GM18909 (cell line): ENCODE data around the gene CREBBP.
A peak's percentile ranks its signal among the peaks of the same experiment; 100 is the strongest.

Experiments
- ATAC-seq: cut with Tn5 transposase; IDR thresholded peaks from one replicate; pipeline ENCODE4 v1.9.1; 2021; ENCODE audit warnings: mild to moderate bottlenecking; ENCODE audit not compliant: unreplicated experiment, poor library complexity

CREBBP gene

DNA sequence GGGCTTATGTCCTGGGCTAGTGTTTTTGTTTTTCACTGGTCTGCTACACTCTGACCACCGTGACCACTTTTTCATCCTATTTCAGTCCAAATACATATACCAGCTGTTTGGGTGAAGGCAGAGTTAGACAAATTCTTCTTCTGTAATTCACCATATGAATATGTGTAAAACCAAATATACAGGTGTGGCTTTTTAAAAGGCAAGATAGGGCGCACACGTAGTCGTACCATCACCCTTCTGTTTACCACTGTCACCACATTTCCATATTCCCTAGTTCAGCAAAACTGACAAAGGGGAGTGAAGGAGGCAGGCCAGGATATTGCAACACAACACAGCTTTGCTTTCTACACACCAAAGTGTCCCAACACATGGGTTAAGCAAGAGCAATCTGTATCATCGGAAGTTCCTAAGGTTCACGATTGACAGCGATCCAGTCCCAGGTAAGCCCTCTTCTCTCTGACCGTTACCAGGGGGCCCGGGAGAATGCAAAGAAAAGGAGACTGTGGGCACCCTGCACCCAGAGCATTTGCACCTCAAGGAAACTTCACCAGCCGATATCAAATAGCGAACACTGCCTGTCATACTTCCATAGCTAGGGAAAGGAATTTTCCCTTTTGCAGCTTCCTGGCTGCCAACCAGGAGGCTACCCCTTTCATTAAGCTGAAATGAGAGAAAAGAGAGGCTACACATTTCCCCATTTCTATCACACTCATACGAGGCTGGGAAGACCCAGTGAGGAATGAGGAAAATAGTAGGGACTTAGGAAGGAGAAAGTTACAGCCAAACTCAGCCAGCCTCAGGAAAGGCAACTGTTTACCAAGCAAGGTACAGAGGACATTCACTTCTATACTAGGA, 23.1 kb downstream of the CREBBP start:
- ATAC-seq, result peak; percentile 54

- no peak for ATAC-seq
Observed at GRCh38 chr16:3856367-3857141, 24.0 kb downstream of the CREBBP start.

- no peak for ATAC-seq
Observed at GRCh38 chr16:3854750-3855541, 25.6 kb downstream of the CREBBP start.

- no peak for ATAC-seq
Observed at GRCh38 chr16:3850544-3850899, 30.0 kb downstream of the CREBBP start.

- ATAC-seq, result no peak
Observed at GRCh38 chr16:3849751-3850543, 30.6 kb downstream of the CREBBP start.

- ATAC-seq, result no peak
Observed at GRCh38 chr16:3846595-3847091, 33.9 kb downstream of the CREBBP start.

- no peak for ATAC-seq
Observed at GRCh38 chr16:3846087-3846486, 34.4 kb downstream of the CREBBP start.

DNA sequence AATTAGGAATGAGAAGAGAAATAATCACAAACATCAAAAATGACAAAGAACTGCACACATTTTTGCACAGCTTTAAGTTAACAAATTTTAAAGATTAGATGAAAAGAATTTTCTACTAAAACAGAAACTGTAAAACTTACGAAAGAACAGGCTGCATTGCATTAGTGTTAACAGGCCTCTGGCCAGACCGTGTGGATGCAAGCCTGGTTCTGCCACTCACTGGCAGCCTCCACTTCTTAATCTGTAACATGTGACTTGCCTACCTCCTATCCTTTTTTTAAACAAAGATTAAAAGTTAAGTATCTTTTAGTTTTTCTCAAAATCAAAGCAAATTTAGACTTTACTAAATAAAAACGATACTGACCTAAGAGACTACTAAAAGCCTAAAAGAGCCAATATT, 37.5 kb downstream of the CREBBP start:
- no peak for ATAC-seq

GRCh38 chr16:3841729-3842508, 38.6 kb downstream of the CREBBP start:
- no peak for ATAC-seq

DNA sequence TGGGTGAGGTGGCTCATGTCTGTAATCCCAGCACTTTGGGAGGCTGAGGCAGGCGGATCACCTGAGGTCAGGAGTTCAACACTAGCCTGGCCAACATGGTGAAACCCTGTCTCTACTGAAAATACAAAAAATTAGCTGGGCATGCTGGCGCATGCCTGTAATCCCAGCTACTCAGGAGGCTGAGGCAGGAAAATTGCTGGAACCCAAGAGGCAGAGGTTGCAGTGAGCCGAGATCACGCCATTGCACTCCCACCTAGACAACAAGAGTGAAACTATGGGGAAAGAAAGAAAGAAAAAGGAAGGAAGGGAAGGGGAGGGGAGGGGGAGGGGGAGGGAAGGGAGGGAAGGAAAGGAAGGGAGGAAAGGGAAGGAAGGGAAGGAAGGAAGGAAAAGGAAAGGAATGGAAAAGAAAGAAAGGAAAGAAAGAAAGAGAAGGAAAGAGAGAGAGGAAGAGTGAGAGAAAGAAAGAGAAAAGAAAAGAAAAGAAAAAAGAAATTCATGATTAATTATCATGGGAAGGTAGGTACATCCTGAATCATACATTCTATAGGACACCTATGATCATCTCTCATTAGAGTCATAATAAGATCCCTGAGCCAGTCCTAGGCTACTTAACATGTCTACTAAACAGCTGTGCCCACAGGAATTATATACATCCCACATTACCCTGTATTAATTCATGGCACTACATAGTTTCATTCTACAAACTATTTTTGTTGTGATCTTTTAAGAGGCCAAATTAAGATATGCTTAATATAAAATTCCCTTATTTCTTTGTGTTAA, 40.9 kb downstream of the CREBBP start:
- no peak for ATAC-seq

- ATAC-seq, result no peak
Observed at GRCh38 chr16:3838600-3839401, 41.7 kb downstream of the CREBBP start.

GRCh38 chr16:3837851-3838586, 42.5 kb downstream of the CREBBP start:
- no peak for ATAC-seq

- ATAC-seq, result no peak
Observed at GRCh38 chr16:3836641-3837040, 43.9 kb downstream of the CREBBP start.

DNA sequence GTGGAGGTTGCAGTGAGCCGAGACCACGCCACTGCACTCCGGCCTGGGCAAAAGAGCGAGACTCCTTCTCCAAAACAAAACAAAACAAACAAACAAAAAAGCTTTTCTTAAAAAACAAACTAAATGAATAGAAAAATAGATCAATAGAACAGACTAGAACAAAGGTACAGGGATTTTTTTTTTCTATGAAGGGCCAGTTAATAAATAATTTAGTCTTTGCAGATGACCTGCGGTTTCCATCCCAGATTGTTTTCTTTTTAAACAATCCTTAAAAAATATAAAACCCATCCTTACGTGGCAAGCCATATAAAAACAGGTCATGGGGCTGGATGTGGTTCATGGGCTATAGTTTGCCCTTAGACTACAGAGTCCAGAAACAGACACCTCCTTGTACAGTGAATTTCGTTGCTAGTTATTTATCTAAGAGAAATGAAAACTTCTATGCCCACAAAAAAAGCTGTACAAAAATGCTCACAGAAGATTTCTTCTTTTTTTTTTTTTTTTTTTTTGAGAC, 45.4 kb downstream of the CREBBP start:
- ATAC-seq, result no peak

GRCh38 chr16:3832668-3833067, 47.8 kb downstream of the CREBBP start:
- no peak for ATAC-seq

GRCh38 chr16:3830625-3831254, 49.8 kb downstream of the CREBBP start:
- ATAC-seq, result no peak
